PC-9 (cell line): ENCODE measurements around the gene RASIP1. TPM values are rescaled to one million over a fixed set of nuclear protein-coding genes. Genes with fewer than 3 reads are reported as not detected.

Source experiments
- BruUV-seq: library from RNA; stranded (reverse); fragments of 400-500 nt; replicated peaks from 2 replicates; lab custom pipeline; 2021; lab: Mats Ljungman, UMichigan
- CTCF ChIA-PET: fragments of 300-600 bp; sonication (Branson Sonifier 250); formaldehyde crosslinking; loops from one replicate; lab custom pipeline; 2022; ENCODE audit warnings: antibody characterized with exemption; lab: Charles Lee
- POLR2A ChIA-PET: fragments of 300-600 bp; sonication (Branson Sonifier 250); formaldehyde crosslinking; loops from one replicate; lab custom pipeline; 2022; ENCODE audit warnings: antibody characterized with exemption; ENCODE audit not compliant: unreplicated experiment; lab: Charles Lee
- DNase-seq, 2 experiments: peaks; one replicate each; pipeline versions ENCODE4 v3.0.0 to v3.0.0-alpha.2; 2015 to 2022; ENCODE audit warnings: mixed read lengths in 1 of 2
- H2AFZ ChIP-seq: fragments of 200-600 bp; sonication (generic); 2 replicates; pipeline ENCODE4 v1.8.1; 2017; ENCODE audit warnings: antibody characterized with exemption
- H3F3A ChIP-seq: fragments of 200-600 bp; sonication (generic); 2 replicates; pipeline ENCODE4 v1.8.1; 2017; ENCODE audit warnings: antibody characterized with exemption, mild to moderate bottlenecking, low read depth; ENCODE audit not compliant: insufficient read depth
- H3K27ac ChIP-seq: fragments of 200-600 bp; sonication (generic); 2 replicates; pipeline ENCODE4 v1.6.1; 2016; ENCODE audit warnings: mixed run types
- H3K27me3 ChIP-seq: fragments of 200-600 bp; sonication (generic); 2 replicates; pipeline ENCODE4 v1.6.1; 2016; ENCODE audit warnings: low read depth, mixed run types; ENCODE audit not compliant: insufficient read depth
- H3K36me3 ChIP-seq: fragments of 200-600 bp; sonication (generic); 2 replicates; pipeline ENCODE4 v1.6.1; 2016; ENCODE audit warnings: low read depth, mixed run types
- H3K4me1 ChIP-seq: fragments of 200-600 bp; sonication (generic); replicated peaks from 2 replicates; pipeline ENCODE4 v1.6.1; 2016; ENCODE audit warnings: mixed run types; ENCODE audit not compliant: insufficient read depth
- H3K4me2 ChIP-seq: fragments of 200-600 bp; sonication (generic); 2 replicates; pipeline ENCODE4 v1.6.1; 2017; ENCODE audit warnings: mixed run types
- H3K4me3 ChIP-seq: fragments of 200-600 bp; sonication (generic); 2 replicates; pipeline ENCODE4 v1.6.1; 2016; ENCODE audit warnings: mixed run types
- H3K79me2 ChIP-seq: fragments of 200-600 bp; sonication (generic); 2 replicates; pipeline ENCODE4 v1.6.1; 2017; ENCODE audit warnings: low read depth, mixed run types
- H3K9me2 ChIP-seq: fragments of 200-600 bp; sonication (generic); 2 replicates; pipeline ENCODE4 v1.8.1; 2017; ENCODE audit warnings: mild to moderate bottlenecking; ENCODE audit not compliant: insufficient read depth
- H3K9me3 ChIP-seq: fragments of 200-600 bp; sonication (generic); 2 replicates; pipeline ENCODE4 v1.8.1; 2016; ENCODE audit warnings: low read depth; ENCODE audit not compliant: insufficient read depth
- H4K20me1 ChIP-seq: fragments of 200-600 bp; sonication (generic); 2 replicates; pipeline ENCODE4 v1.8.1; 2017; ENCODE audit not compliant: insufficient read depth
- CTCF ChIP-seq: fragments of 200-600 bp; sonication (generic); conservative IDR thresholded peaks from 2 replicates; pipeline ENCODE4 v1.6.1; 2017; ENCODE audit warnings: mixed run types, antibody characterized with exemption, mild to moderate bottlenecking, moderate library complexity
- EZH2 ChIP-seq: fragments of 200-600 bp; sonication (generic); IDR thresholded peaks from 2 replicates; pipeline ENCODE4 v1.8.0; 2017; ENCODE audit warnings: antibody characterized with exemption, low read depth
- intact Hi-C: fragments of 100-400 bp; cut with micrococcal nuclease; formaldehyde crosslinking; loops from one replicate; pipeline ENCODE4 v1.10.0; 2022; ENCODE audit not compliant: unreplicated experiment
- total RNA-seq: library from RNA; stranded (reverse); gene quantifications from 2 replicates; pipeline ENCODE4 v1.2.3, GENCODE V29; 2021

RASIP1 gene
- total RNA-seq, 1 experiment from 2014 or later = 1.4 TPM

GRCh38 chr19:48731452-48731851 lies 9.0 kb downstream of the RASIP1 start:
- Histone ChIP-seq H3F3A (peaks cover 7% of the 10 kb centered on the region; the same call in 1 of the 2 replicates), H3K4me2 (no peak overlapping the region), H3K9me3 (peaks cover 3% of the 10 kb centered on the region; the same call in 1 of the 2 replicates), H3K9me2 (no peaks in the 10 kb centered on the region), H3K4me3 (no peak overlapping the region), H3K4me1 (no peaks in the 10 kb centered on the region), H3K36me3 (no peaks in the 10 kb centered on the region), H3K27me3 (no peaks in the 10 kb centered on the region), H3K27ac (no peak overlapping the region), H4K20me1 (no peaks in the 10 kb centered on the region), H2AFZ (no peak overlapping the region), H3K79me2 (no peaks in the 10 kb centered on the region)
- intact Hi-C loops = no loop called here
- no TSS peak for BruUV-seq
- ChIA-PET CTCF (no interaction called here), POLR2A (no interaction called here)
- no peak for DNase-seq
- no peak for TF ChIP-seq EZH2
- no peak for TF ChIP-seq CTCF

- H3K79me2 ChIP-seq = no peaks in the 10 kb centered on the region
- H3K4me3 ChIP-seq = no peak overlapping the region
- peaks cover 3% of the 10 kb centered on the region; the same call in 1 of the 2 replicates for H3K9me3 ChIP-seq
- no peaks in the 10 kb centered on the region for H4K20me1 ChIP-seq
- no peaks in the 10 kb centered on the region for H3K9me2 ChIP-seq
- intact Hi-C loops = no loop called here
- POLR2A ChIA-PET = no interaction called here
- no peaks in the 10 kb centered on the region for H3K36me3 ChIP-seq
- no peak overlapping the region for H3K4me2 ChIP-seq
- H2AFZ ChIP-seq = no peak overlapping the region
- no peak overlapping the region for H3K27ac ChIP-seq
- no TSS peak for BruUV-seq
- peaks cover 13% of the 10 kb centered on the region for H3F3A ChIP-seq
- H3K4me1 ChIP-seq = no peaks in the 10 kb centered on the region
- CTCF ChIA-PET = no interaction called here
- TF ChIP-seq EZH2 (no peak), CTCF (no peak)
- DNase-seq = no peak
- H3K27me3 ChIP-seq = no peaks in the 10 kb centered on the region
These were observed 11.3 kb downstream of the RASIP1 start for GRCh38 chr19:48728911-48729664.

- Histone ChIP-seq H4K20me1 (no peaks in the 10 kb centered on the region), H3K36me3 (no peaks in the 10 kb centered on the region), H3F3A (peaks cover 13% of the 10 kb centered on the region), H3K27me3 (no peaks in the 10 kb centered on the region), H3K79me2 (no peaks in the 10 kb centered on the region), H3K9me2 (no peaks in the 10 kb centered on the region), H3K4me1 (no peaks in the 10 kb centered on the region), H2AFZ (no peak overlapping the region), H3K27ac (no peak overlapping the region), H3K9me3 (no peaks in the 10 kb centered on the region), H3K4me3 (no peak overlapping the region), H3K4me2 (no peak overlapping the region)
- no TSS peak for BruUV-seq
- DNase-seq = no peak
- intact Hi-C loops = no loop called here
- CTCF ChIA-PET = no interaction called here
- POLR2A ChIA-PET = no interaction called here
- TF ChIP-seq CTCF (no peak), EZH2 (no peak)
These were observed 13.9 kb downstream of the RASIP1 start for GRCh38 chr19:48726556-48726955.
